H1 (cell line): Measurements from ENCODE around the gene SLC2A11.

Experiments used
- BACH1 ChIP-seq: IDR thresholded peaks from 2 replicates; pipeline ENCODE4 v1.6.1; 2012; ENCODE audit warnings: low read length, improper control_type of control experiment
- CTCF ChIP-seq, 3 experiments: IDR thresholded peaks; 1 replicate in 2 of 3; 2 replicates in 1 of 3; pipeline versions ENCODE4 v1.5.1 to v1.6.1; 2011; ENCODE audit warnings: low read length in 3 of 3, mild to moderate bottlenecking in 3 of 3, inconsistent platforms in 2 of 3, low read depth in 1 of 3, moderate library complexity in 1 of 3; ENCODE audit not compliant: insufficient read depth in 1 of 3; ENCODE audit errors: control extremely low read depth in 1 of 3
- EZH2 ChIP-seq: fragments of 200-600 bp; sonication (generic); IDR thresholded peaks from 2 replicates; pipeline ENCODE4 v1.7.1; 2012; ENCODE audit warnings: low read depth, mild to moderate bottlenecking, moderate library complexity, low read length, inconsistent platforms; ENCODE audit not compliant: severe bottlenecking

DNA sequence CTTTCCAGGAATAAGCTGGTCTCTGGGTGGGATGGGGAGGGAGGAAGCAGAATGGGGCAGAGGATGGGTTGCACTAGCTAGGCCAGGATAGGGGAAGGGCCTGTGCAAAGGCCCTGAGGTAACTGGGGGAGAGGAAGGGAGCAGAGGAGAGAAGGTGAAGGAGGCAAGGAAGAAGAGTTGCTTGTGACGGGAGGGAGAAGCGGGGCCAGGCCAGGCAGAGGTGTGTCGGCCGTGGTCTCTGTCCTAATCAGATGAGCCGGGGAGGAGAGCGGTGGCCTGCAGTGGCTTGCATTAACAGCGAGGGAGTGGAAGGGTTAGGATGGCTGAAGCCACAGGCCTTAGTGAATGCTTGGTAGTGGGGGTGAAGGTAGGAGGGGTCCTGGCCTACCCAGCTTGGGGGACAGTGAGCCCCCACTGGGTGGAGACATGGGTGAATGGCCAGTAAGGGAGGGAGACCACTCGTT, 12.9 kb upstream of the SLC2A11 start:
- TF ChIP-seq CTCF (IDR thresholded peaks at IDR 0.05; ENCODE audit: control extremely low read depth in 1 of 3, insufficient read depth in 1 of 3, low read depth in 1 of 3, low read length in 3 of 3) (no peak), EZH2 (no peak), BACH1 (no peak)
